K562 (cell line): ENCODE data around the gene MEX3A. TPM values are rescaled to one million over a fixed set of nuclear protein-coding genes. Genes with fewer than 3 reads are reported as not detected.
A peak's percentile ranks its signal among the peaks of the same experiment; 100 is the strongest.

Experiments used
- NR2C1 ChIP-seq, 2 experiments: fragments of 450-650 bp; IDR thresholded peaks; 2 replicates each; pipeline ENCODE4 v1.6.1; 2017; ENCODE audit warnings: mild to moderate bottlenecking in 2 of 2, antibody characterized with exemption in 1 of 2, inconsistent platforms in 1 of 2, missing compliant biosample characterization in 1 of 2, missing genetic modification characterization in 1 of 2
- OTX1 ChIP-seq: fragments of 450-650 bp; formaldehyde crosslinking; IDR thresholded peaks from 2 replicates; pipeline ENCODE4 v1.4.0; 2022; ENCODE audit warnings: mild to moderate bottlenecking
- SREBF2 ChIP-seq: sonication (generic); formaldehyde crosslinking; IDR thresholded peaks from 2 replicates; pipeline ENCODE4 v1.4.0; 2020; ENCODE audit warnings: mild to moderate bottlenecking, missing genetic modification reagents
- ZNF347 ChIP-seq: fragments of 450-650 bp; formaldehyde crosslinking; IDR thresholded peaks from 2 replicates; pipeline ENCODE4 v1.4.0; 2020; ENCODE audit warnings: low read depth, mild to moderate bottlenecking, moderate library complexity
- ZNF717 ChIP-seq: fragments of 250-450 bp; sonication (Bioruptor Pico); IDR thresholded peaks from 2 replicates; pipeline ENCODE4 v1.5.0; 2021
- polyA plus RNA-seq, 8 experiments: library from polyadenylated mRNA; depleted of rRNA in 4 of 8; stranded (reverse) in 5 of 8; unstranded in 3 of 8; fragments of >200 nt; fragmentation: Nextera tagmentation in 2 of 8; fragmentation: Illumina TruSeq in 1 of 8; extraction: Ambion mirVana in 2 of 8; extraction: Trizol in 1 of 8; gene quantifications; 2 replicates each; pipeline versions ENCODE4 v1.2.1 to v1.2.3, GENCODE V29; 2011 to 2014; ENCODE audit warnings: inconsistent platforms in 1 of 8, missing spikeins in 1 of 8
- total RNA-seq, 7 experiments: library from RNA; depleted of rRNA in 6 of 7; stranded (reverse); fragments of >200 nt in 6 of 7; fragmentation: Illumina TruSeq in 2 of 7; extraction: Trizol in 2 of 7; gene quantifications; 2 replicates each; pipeline versions ENCODE4 v1.2.1 to v1.2.3, GENCODE V29; 2011 to 2021; ENCODE audit warnings: low replicate concordance in 1 of 7
- TF ChIP-seq, protein P1 (sequence below): sonication (generic); formaldehyde crosslinking; IDR thresholded peaks from 2 replicates; pipeline ENCODE4 v1.5.0; 2020; ENCODE audit warnings: missing genetic modification reagents
- TF ChIP-seq, protein P2 (sequence below): fragments of 450-650 bp; IDR thresholded peaks from 2 replicates; pipeline ENCODE4 v1.6.1; 2018; ENCODE audit not compliant: partially characterized antibody
- TF ChIP-seq, protein P3 (sequence below): fragments of 450-650 bp; IDR thresholded peaks from 2 replicates; pipeline ENCODE4 v1.6.1; 2014; ENCODE audit warnings: low read depth, mild to moderate bottlenecking, moderate library complexity, borderline replicate concordance

The MEX3A gene
- total and polyA plus RNA-seq, 9 of the 15 experiments (the other 6 are each of a cell fraction or from before 2014, with no cell fraction given), result 0.36 to 13.7 (median 5.2) TPM

DNA sequence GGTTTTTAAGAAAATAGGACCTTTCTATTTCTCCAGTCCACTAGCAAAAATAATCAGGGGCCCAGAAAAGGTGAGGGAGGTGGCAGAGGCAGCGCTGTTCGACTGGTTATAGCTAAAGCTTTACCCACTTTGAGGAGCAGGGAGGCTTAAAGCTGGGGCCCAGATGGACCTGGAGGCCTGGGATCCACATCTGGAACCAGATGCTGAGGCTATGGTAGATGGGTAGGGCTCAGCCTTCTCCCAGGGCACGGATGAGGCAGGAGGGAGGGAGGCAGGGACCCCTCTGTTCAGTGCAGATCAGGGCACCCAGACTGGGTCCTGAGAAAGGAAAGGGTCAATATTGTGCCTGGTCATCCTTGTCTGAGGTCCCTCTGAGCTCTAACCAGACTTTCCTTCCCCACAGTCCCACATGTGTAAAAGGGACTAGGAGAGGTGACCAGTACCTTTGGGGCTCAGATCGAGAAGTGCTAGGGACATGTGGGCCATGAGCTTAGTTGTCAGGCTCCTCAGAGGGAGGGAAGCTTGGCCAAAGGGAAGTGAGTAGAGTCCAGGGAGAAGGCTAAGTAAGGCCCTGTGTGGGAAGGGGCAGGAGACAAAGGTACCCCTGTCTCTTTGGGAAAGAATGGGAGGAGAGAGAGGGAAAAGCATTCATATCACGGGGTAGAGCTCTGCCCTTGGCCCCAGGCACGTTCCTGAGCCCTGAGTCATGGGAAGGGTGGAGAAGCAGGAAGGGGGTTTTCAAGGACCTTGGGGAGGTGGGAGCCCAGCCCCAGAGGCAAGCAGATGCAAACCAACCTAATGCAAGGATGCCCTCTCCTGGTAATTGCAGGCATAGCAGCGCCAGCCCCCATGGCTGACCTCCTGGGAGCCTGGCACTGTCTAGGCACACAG, 47.7 kb upstream of the MEX3A start (continued):
- no peak for TF ChIP-seq SREBF2
- no peak for TF ChIP-seq ZNF347 (CRISPR knock-in tag)
- no peak for TF ChIP-seq NR2C1 (IDR thresholded peaks at IDR 0.05)
- no peak for TF ChIP-seq NR2C1 (tag; IDR thresholded peaks at IDR 0.05)
- no peak for TF ChIP-seq OTX1
- TF ChIP-seq, protein P1, sequence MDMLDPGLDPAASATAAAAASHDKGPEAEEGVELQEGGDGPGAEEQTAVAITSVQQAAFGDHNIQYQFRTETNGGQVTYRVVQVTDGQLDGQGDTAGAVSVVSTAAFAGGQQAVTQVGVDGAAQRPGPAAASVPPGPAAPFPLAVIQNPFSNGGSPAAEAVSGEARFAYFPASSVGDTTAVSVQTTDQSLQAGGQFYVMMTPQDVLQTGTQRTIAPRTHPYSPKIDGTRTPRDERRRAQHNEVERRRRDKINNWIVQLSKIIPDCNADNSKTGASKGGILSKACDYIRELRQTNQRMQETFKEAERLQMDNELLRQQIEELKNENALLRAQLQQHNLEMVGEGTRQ (CRISPR knock-in tag), result no peak
- TF ChIP-seq ZNF717 (CRISPR knock-in tag), result no peak
- TF ChIP-seq, protein P2, sequence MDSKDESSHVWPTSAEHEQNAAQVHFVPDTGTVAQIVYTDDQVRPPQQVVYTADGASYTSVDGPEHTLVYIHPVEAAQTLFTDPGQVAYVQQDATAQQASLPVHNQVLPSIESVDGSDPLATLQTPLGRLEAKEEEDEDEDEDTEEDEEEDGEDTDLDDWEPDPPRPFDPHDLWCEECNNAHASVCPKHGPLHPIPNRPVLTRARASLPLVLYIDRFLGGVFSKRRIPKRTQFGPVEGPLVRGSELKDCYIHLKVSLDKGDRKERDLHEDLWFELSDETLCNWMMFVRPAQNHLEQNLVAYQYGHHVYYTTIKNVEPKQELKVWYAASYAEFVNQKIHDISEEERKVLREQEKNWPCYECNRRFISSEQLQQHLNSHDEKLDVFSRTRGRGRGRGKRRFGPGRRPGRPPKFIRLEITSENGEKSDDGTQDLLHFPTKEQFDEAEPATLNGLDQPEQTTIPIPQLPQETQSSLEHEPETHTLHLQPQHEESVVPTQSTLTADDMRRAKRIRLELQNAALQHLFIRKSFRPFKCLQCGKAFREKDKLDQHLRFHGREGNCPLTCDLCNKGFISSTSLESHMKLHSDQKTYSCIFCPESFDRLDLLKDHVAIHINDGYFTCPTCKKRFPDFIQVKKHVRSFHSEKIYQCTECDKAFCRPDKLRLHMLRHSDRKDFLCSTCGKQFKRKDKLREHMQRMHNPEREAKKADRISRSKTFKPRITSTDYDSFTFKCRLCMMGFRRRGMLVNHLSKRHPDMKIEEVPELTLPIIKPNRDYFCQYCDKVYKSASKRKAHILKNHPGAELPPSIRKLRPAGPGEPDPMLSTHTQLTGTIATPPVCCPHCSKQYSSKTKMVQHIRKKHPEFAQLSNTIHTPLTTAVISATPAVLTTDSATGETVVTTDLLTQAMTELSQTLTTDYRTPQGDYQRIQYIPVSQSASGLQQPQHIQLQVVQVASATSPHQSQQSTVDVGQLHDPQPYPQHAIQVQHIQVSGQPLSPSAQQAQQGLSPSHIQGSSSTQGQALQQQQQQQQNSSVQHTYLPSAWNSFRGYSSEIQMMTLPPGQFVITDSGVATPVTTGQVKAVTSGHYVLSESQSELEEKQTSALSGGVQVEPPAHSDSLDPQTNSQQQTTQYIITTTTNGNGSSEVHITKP, result peak; percentile 16
- TF ChIP-seq, protein P3, sequence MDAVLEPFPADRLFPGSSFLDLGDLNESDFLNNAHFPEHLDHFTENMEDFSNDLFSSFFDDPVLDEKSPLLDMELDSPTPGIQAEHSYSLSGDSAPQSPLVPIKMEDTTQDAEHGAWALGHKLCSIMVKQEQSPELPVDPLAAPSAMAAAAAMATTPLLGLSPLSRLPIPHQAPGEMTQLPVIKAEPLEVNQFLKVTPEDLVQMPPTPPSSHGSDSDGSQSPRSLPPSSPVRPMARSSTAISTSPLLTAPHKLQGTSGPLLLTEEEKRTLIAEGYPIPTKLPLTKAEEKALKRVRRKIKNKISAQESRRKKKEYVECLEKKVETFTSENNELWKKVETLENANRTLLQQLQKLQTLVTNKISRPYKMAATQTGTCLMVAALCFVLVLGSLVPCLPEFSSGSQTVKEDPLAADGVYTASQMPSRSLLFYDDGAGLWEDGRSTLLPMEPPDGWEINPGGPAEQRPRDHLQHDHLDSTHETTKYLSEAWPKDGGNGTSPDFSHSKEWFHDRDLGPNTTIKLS, result no peak
